CD4-positive, alpha-beta T cell treated with Interleukin-15 for 1 hour (primary cell): ENCODE data around the gene TNFSF11.

ENCODE experiments used
- DNase-seq: peaks from one replicate; pipeline ENCODE4 v3.0.0-alpha.2; 2020

TNFSF11 gene

GRCh38 chr13:42612021-42612765 is 38.2 kb downstream of the TNFSF11 start:
- DNase-seq, result no peak

DNA sequence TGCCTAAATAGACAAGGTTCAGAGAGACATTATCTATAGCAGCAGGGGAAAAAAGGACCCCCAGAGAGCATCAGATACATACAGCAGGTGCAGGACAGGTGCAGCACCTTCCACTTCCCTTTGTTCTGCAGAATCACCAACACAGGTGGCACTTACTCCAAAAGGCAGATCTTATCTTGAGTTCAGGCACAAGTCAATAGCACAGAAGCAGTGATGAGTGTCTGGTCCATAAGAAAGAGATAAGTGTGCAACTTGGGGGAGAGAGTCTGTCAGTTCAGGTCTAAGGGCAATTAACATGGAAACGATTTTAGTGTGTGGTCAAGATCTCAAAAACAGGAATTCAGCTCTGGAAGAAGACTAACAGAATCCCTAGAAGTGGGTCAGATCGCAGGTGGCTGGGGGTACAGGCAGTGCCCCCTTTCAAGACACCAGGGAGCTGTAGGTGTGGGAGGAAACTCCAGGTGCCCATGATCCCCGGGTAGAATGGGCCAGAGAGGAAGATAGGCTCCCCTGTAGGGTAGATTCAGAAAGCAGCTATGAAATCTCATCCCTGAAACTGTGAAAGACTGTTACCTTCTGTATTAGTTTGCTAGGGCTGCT is 40.6 kb downstream of the TNFSF11 start:
- no peak for DNase-seq

- no peak for DNase-seq
Measured at GRCh38 chr13:42615691-42616090, 41.7 kb downstream of the TNFSF11 start.

GRCh38 chr13:42617221-42617620 is 43.3 kb downstream of the TNFSF11 start:
- no peak for DNase-seq

- DNase-seq, result no peak
Measured at GRCh38 chr13:42623916-42624315, 50.0 kb downstream of the TNFSF11 start.

- no peak for DNase-seq
Measured at GRCh38 chr13:42625611-42626010, 51.7 kb downstream of the TNFSF11 start.

DNA sequence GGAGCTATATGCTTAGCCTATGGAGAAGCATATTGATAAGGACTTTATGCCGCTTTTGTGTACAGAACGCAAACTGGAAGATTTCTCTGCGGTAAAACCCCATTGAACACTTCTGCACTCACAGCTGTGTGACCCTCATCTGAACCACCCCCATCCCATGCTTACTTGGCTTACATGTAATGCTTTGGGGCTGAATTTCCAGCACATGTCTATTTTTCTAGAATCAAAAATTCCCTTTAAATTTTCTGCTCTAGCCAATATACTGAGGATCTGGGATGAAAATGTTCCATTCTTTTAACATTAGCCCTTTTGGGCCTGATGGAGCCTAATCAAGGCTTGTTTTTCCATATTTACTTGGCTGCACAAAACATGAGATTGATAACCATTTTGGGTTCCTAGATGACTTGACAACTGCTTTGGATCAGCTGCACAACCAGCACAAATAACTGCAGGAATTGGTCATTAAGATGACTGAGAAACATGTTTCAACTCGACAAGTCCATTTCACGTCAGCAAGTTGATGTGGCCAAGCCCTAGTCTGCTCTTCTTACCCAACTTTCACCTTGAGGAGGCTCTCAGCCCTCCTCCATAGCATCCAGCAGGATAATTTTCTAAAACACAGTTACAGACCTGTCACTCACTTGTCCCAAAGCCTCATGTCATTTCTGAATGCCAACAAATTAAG is 52.4 kb downstream of the TNFSF11 start:
- no peak for DNase-seq

GRCh38 chr13:42628666-42629065 is 54.7 kb downstream of the TNFSF11 start:
- no peak for DNase-seq

- DNase-seq, result no peak
Measured at GRCh38 chr13:42631181-42631580, 57.2 kb downstream of the TNFSF11 start.

DNA sequence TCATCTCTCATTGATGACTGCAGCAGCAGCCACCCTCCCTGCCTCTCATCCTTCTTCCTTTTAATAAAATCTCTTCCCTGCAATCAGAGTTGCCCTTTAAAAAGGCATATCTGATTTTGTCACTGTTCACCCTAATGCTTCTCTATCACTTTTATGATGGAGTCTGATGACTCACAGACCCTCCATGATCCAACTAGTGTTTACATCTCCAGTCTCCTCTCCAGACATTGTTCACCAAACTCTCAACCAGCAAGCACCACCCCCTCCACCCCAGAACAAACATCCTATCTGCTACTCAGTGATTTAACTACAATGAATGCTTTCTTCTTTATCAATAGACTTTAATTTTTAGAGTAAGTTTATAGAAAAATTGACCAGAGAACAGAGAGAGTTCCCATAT is 59.5 kb downstream of the TNFSF11 start:
- no peak for DNase-seq

DNA sequence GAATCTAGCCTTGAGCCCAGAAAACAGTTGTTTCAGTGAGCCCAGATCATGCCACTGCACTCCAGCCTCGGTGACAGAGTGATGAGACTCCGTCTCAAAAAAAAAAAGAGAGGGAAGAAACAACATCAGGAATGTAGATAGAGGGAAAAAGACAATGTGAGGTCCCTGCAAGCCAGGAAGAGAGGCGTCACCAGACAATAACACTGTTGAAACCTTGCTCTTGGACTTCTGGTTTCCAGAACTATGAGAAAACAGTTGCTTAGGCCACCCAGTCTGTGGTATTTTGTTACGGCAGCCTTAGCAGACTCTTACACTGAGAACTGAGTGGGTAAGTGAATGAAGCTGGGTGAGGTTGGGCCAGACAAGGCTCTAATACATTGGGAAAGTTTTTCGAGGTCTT is 64.1 kb downstream of the TNFSF11 start:
- DNase-seq, result no peak

DNA sequence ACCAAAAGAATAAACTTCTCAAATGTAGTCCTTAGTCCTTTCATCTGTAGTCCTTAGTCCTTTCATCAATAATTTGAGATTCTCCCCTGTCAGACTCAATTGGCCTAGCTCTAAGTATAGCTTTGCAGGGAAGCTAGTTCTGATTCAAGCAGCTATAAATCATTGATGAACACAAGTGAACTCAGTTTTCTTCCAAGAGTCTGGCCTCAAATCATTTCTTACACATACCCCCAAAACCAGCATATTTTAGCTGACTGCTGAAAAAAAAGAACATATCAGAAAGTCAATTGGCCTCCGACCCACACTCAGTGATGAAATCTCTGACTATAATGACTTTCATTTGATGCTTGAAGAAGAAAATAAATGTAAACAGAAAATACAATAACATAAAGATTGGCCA is 64.9 kb downstream of the TNFSF11 start:
- DNase-seq, result no peak

DNA sequence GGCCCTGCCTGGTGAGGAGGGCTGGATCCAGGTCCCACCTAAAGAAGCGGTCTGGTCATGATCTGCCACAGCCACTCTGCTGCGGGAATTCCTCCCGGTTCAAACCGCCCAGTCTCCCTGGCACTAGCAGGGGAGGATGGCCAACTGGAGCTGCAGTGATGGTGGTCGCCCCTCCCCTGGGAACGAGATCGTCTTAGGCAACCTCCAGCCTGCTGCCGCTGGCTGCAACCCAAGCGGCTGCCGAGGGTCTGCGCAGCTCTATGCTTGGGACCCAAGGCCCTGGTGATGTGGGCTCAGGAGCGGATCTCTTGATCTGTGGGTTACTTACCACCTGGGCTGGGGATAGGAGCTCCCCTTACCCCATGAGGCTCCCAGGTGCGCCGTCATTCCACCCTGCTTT is 69.1 kb downstream of the TNFSF11 start:
- DNase-seq, result no peak

GRCh38 chr13:42644841-42645240 is 70.9 kb downstream of the TNFSF11 start:
- DNase-seq, result no peak

- DNase-seq, result no peak
Measured at GRCh38 chr13:42645717-42646116, 71.8 kb downstream of the TNFSF11 start.

DNA sequence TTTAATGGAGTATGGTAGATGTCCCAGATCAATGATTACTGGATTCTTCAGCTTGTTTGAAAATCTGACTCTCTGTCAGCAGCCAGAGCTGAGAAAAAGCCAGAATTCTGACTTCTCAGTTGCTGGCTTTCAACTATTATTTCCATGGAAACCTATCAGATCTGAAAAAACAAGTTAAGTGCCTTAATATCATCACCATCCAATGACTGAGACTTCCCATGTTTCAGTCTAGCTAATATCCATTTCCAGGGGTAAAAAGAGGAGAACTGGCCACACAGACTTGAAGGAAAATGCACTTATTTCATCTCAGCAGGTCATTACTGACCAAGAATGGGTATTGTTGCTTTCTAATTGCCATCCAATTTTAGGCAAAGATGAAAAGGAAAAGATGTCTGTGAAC is 75.2 kb downstream of the TNFSF11 start:
- no peak for DNase-seq

- DNase-seq, result no peak
Measured at GRCh38 chr13:42649831-42650230, 75.9 kb downstream of the TNFSF11 start.

- no peak for DNase-seq
Measured at GRCh38 chr13:42650506-42650905, 76.6 kb downstream of the TNFSF11 start.

DNA sequence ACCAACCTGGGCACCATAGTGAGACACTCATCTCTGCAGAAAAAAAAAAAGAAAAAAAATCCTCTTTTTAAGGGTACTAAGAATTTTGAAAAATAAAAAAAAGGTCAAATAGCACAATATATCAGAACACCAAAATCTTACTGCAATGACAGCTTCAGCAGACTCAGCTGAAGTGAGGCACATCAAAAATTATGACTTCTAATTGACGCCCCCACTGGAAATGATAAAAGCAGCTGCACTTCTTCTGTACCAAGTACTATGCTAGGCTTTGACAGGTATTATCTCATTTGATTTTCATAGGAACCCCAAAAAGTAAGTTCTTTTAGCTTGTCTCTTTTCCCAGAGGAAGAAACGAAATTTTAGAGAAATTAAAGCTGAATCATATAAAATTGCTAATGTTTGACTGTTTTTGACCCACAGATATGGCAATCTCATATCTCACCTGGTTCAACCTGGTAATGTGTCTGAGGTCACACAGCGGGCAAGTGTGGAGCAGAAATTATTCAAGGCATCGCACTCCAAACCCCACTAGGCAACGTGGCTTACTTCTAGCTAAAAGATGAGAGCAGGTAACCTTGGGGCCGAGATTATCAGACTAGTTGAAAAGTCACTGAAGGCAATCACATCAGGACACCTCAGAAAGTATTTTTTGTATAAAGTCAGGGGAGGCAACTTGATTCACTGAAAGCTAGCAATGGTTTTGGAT is 78.1 kb downstream of the TNFSF11 start:
- DNase-seq, result no peak

- no peak for DNase-seq
Measured at GRCh38 chr13:42652642-42653415, 78.9 kb downstream of the TNFSF11 start.

GRCh38 chr13:42653679-42654078 is 79.7 kb downstream of the TNFSF11 start:
- no peak for DNase-seq

GRCh38 chr13:42654212-42654611 is 80.3 kb downstream of the TNFSF11 start:
- no peak for DNase-seq

DNA sequence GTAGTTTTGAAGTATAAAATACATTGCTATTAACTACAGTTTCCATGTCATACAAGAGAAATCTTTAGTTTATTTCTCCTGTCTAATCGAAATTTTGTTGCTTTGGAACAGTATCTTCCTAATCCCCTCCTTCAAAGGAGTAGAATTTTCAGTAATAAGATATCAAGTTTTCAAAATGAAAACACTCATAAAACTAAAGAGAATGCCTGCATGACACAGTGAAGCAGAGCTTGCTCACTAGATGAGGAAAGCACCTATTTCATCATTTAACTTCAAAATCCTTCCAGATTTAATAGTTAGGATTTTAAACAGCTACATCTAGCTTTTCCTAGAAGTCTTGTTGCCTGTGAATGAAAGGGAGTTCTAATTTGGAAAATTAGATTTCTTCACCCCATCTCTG is 80.8 kb downstream of the TNFSF11 start:
- no peak for DNase-seq
